ENCODE results near the gene KREMEN1.

KREMEN1 gene

DNA sequence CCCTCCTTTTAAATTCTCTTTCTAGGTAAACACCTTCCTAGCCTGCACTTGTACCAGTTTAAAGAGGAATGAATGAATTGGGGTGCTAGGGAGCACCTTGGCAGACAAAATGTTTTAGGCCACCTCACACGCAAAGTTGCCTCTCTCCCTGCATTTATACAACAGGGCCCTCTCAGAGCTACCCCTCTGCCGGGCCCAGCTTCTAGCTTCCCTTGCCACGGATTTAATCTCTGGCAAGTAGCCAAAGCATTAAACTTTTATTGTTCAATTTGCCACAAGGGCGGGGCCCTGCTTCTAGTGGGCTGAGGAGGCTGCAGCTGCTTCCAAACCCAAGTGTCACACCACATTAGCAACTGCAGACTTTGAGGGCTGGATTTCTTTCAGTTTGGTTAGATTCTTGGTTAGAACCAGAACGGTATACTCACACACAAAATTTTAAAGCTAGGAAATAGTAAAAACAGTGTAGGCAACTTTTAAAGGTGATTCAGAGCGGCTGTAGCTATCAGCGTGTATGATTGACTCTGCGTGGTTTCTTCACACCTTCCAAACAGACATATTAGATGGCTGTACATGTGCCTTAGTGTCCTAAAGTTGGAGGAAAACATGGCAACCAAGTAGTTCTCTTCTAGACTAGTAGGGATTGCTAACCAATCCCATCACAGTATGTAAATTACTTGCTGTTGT, 6.5 kb downstream of the KREMEN1 start:
- no peaks in the 10 kb centered on the region for H3K36me3 ChIP-seq (ENCODE audit: insufficient read depth)
- no peaks in the 10 kb centered on the region for H3K27me3 ChIP-seq (ENCODE audit: insufficient read depth, low read depth)
- no peaks in the 10 kb centered on the region for H4K20me1 ChIP-seq (ENCODE audit: insufficient read depth)
- H2AFZ ChIP-seq (ENCODE audit: low read depth), result no peak overlapping the region
- no peak overlapping the region for H3K27ac ChIP-seq
- no peaks in the 10 kb centered on the region for H3K79me2 ChIP-seq (ENCODE audit: insufficient read depth, low read depth)
- H3K4me1 ChIP-seq (ENCODE audit: low read depth, poor library complexity, severe bottlenecking), result no peaks in the 10 kb centered on the region
- H3K4me3 ChIP-seq (IDR thresholded peaks at IDR 0.05; ENCODE audit: insufficient read depth, low read depth, low read length), result no peak overlapping the region
- TF ChIP-seq CTCF (conservative IDR thresholded peaks at IDR 0.05; ENCODE audit: low read depth, low read length), result no peak
- H3K9ac ChIP-seq, result no peak overlapping the region
- H3K4me2 ChIP-seq, result no peak overlapping the region

DNA sequence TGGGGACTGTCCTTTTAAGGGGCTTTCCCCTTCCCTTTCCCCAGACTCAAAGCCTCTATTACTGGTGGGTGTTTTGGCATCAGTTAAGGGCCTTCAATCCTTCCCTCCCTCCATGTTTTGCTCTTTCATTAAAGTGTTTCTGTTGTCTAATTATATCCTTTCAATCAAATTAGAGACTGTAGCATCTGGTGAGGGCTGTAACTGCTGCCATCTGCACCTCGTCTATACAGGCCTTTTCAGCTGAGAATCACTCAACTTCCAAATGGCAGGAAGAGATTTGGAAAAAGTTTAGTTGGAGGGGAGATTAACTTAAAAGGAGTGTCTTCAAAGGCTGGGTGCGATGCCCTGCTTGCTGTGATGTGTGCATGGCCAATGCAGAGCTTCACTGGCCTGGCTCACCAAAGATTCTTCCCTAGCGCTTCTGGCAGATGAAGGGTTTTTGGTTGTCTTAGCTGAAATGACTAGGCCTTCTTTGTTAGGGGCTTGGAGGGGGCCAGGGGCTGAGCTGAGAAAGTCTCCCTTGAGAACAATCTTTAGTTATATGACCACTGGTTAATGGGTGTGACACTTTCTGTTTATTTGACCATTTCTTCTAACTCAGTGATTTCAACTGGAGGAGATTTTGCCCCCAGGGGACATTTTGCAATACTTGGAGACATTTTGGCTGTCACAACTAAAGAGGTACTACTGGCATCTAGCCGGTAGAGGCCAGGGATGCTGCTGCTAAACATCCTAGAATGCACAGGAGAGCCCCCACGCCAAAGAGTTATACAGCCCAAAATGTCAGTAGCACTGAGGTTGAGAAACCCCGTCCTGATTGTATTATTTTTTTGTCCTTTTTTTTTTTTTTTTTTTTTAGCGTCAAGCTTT, 7.5 kb downstream of the KREMEN1 start:
- H4K20me1 ChIP-seq (ENCODE audit: insufficient read depth), result no peaks in the 10 kb centered on the region
- H3K36me3 ChIP-seq (ENCODE audit: insufficient read depth), result no peaks in the 10 kb centered on the region

DNA sequence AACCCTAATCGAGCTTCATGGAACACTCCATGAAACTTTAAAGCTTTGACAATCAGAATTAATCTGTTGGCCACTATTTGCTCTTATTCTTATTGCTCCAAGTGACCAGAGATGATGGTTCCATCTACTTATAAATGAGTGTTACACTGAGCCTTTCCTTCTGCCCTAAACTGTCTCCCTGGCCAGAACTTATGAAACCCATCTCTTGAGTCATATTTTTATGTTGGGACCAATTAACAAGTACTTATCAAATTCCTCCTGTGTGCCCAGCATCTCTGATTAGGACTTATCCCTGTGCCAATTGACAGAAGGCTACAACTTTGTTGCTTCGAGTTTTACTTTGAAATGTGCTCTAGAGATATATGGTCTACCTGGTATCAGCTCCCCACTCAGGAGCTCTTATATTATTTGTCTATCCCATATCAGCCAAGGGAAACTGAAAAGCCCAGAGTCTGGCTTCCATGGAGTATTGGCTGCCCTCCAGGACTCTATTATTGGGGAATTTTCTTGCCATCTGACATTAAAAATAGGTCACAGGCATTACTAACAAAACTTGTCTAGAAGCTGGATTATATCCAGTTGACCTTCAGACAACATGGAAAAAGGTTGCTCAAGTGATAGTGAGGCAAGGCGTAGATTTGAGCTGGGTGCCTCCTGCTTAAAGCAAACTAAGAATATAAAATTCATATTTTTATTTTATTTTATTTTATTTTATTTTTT, 8.8 kb downstream of the KREMEN1 start:
- H3K27me3 ChIP-seq (ENCODE audit: insufficient read depth, low read depth), result no peaks in the 10 kb centered on the region

More for the DNA sequence above, 7.5 kb downstream of the KREMEN1 start:
- H3K79me2 ChIP-seq (ENCODE audit: insufficient read depth, low read depth), result no peaks in the 10 kb centered on the region
- H3K4me1 ChIP-seq (ENCODE audit: low read depth, poor library complexity, severe bottlenecking), result no peaks in the 10 kb centered on the region
- H3K4me2 ChIP-seq, result no peak overlapping the region
- no peak overlapping the region for H3K9ac ChIP-seq
- H2AFZ ChIP-seq (ENCODE audit: low read depth), result no peak overlapping the region
- no peak for TF ChIP-seq CTCF (conservative IDR thresholded peaks at IDR 0.05; ENCODE audit: low read depth, low read length)
- H3K27me3 ChIP-seq (ENCODE audit: insufficient read depth, low read depth), result no peaks in the 10 kb centered on the region
- no peak overlapping the region for H3K4me3 ChIP-seq (IDR thresholded peaks at IDR 0.05; ENCODE audit: insufficient read depth, low read depth, low read length)
- H3K27ac ChIP-seq, result no peak overlapping the region

More for the DNA sequence above, 8.8 kb downstream of the KREMEN1 start:
- no peak overlapping the region for H2AFZ ChIP-seq (ENCODE audit: low read depth)
- H3K4me1 ChIP-seq (ENCODE audit: low read depth, poor library complexity, severe bottlenecking), result no peaks in the 10 kb centered on the region
- no peak overlapping the region for H3K9ac ChIP-seq
- H3K36me3 ChIP-seq (ENCODE audit: insufficient read depth), result no peaks in the 10 kb centered on the region
- no peaks in the 10 kb centered on the region for H4K20me1 ChIP-seq (ENCODE audit: insufficient read depth)
- no peak overlapping the region for H3K27ac ChIP-seq
- TF ChIP-seq CTCF (conservative IDR thresholded peaks at IDR 0.05; ENCODE audit: low read depth, low read length), result no peak
- H3K79me2 ChIP-seq (ENCODE audit: insufficient read depth, low read depth), result no peaks in the 10 kb centered on the region
- H3K4me3 ChIP-seq (IDR thresholded peaks at IDR 0.05; ENCODE audit: insufficient read depth, low read depth, low read length), result no peak overlapping the region
- no peak overlapping the region for H3K4me2 ChIP-seq
